GM10248 (cell line): ENCODE results near the gene HGS.

Experiments used
- CTCF ChIA-PET: fragments of 300-600 bp; sonication (Branson Sonifier 250); formaldehyde crosslinking; extraction: SDS; loops from one replicate; lab custom pipeline; 2021; ENCODE audit warnings: antibody characterized with exemption; lab: Yijun Ruan, JAX
- POLR2A ChIA-PET: fragments of 350-650 bp; sonication (Branson Sonifier 250); formaldehyde crosslinking; extraction: SDS; loops from one replicate; lab custom pipeline; 2020; ENCODE audit warnings: antibody characterized with exemption; lab: Yijun Ruan, JAX
- DNase-seq: peaks from one replicate; pipeline ENCODE4 v3.0.0; 2012; ENCODE audit errors: extremely low spot score
- CTCF ChIP-seq: IDR thresholded peaks from 2 replicates; pipeline ENCODE4 v1.5.1; 2012; ENCODE audit warnings: mild to moderate bottlenecking, low read depth; ENCODE audit errors: extremely low read depth, missing control alignments, control extremely low read depth

The HGS gene

DNA sequence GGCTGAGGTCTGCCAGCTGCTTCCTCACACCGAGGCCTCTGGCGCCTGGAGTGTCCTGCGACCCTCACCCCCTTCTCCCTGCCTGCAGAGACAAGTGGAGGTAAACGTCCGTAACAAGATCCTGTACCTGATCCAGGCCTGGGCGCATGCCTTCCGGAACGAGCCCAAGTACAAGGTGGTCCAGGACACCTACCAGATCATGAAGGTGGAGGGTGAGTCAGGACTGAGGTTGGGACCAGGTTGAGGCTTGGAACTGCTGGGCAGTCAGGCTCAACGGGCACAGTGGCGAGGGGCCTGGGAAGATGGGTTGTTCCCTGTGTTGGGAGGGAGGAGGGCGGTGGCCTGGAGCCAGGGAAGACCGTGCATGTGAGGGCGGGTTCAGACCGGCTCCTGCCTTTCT lies 4.8 kb downstream of the HGS start:
- DNase-seq = no peak
- CTCF ChIA-PET = interaction anchor here (2.6 kb wide), 1 partner anchor 12 kb away, joined by 7 read pairs; no protein-coding TSS in a partner anchor
- POLR2A ChIA-PET = no interaction called here
- TF ChIP-seq CTCF = no peak

- no peak for TF ChIP-seq CTCF
- CTCF ChIA-PET = interaction anchor here (1.4 kb wide), 1 partner anchor 11 kb away, joined by 3 read pairs; no protein-coding TSS in a partner anchor
- POLR2A ChIA-PET = no interaction called here
- no peak for DNase-seq
Measured at GRCh38 chr17:81690066-81690465, 6.3 kb downstream of the HGS start.

DNA sequence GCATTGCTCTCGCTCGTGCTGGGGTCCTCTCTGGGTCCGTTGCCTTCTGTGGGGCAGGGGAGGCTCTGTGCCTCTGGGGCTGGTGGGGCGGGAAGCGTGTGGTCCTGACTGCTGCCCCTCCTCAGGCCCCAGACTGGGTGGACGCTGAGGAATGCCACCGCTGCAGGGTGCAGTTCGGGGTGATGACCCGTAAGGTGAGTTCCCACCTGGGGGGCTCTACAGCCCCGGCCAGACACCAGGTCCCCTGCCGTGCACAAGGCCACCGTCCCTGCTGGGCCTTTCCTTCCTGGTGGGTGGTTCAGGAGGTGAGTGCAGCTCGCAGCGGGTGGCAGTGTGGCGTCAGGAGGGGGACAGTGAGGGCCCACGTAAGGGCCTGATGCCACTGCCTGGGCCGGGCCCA lies 6.7 kb downstream of the HGS start:
- POLR2A ChIA-PET = no interaction called here
- CTCF ChIA-PET = interaction anchor here (1.4 kb wide), 1 partner anchor 11 kb away, joined by 3 read pairs; no protein-coding TSS in a partner anchor
- no peak for TF ChIP-seq CTCF
- DNase-seq = no peak

DNA sequence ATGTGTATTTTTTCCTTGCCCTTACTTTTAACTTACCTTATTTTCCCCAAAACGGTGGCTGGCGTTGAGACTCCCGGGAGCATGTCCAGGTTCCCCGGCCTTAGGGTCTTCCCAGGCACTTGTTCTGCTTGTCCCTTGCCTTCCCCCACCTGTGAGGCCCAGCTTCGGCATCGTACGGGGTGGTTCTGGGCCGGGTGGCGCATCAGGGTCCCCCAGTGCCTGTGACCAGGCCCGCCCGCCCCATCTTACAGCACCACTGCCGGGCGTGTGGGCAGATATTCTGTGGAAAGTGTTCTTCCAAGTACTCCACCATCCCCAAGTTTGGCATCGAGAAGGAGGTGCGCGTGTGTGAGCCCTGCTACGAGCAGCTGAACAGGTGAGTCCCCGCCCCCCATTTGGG lies 7.4 kb downstream of the HGS start:
- TF ChIP-seq CTCF = no peak
- POLR2A ChIA-PET = no interaction called here
- DNase-seq = no peak
- CTCF ChIA-PET = interaction anchor here (0.7 to 1.4 kb wide), 2 partner anchors 10 to 12 kb away, joined by 3 read pairs; partner anchors contain the start of gene MRPL12

DNA sequence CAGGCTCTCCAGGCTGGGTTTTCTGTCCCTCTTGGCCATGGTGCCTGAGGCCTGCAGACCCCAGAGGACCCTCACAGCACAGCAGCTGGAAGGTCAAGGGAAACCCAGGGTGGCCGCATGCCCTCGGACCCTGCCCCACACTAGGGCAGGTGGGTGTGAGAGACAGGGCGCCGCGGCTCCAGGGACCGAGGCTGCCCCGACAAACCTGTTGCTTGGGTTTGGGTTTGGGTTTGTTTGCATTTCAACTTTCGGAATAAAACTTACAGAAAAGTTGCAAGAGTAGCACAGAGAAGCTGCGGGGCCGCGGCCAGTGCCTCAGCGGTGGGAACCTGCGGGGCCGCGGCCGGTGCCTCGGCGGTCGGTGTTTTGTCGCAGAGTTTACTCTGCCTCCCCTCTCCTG lies 7.8 kb downstream of the HGS start:
- TF ChIP-seq CTCF = no peak
- POLR2A ChIA-PET = no interaction called here
- no peak for DNase-seq
- CTCF ChIA-PET = interaction anchor here (0.7 kb wide), 1 partner anchor 11 kb away, joined by 3 read pairs; the partner anchor contains the start of gene MRPL12

DNA sequence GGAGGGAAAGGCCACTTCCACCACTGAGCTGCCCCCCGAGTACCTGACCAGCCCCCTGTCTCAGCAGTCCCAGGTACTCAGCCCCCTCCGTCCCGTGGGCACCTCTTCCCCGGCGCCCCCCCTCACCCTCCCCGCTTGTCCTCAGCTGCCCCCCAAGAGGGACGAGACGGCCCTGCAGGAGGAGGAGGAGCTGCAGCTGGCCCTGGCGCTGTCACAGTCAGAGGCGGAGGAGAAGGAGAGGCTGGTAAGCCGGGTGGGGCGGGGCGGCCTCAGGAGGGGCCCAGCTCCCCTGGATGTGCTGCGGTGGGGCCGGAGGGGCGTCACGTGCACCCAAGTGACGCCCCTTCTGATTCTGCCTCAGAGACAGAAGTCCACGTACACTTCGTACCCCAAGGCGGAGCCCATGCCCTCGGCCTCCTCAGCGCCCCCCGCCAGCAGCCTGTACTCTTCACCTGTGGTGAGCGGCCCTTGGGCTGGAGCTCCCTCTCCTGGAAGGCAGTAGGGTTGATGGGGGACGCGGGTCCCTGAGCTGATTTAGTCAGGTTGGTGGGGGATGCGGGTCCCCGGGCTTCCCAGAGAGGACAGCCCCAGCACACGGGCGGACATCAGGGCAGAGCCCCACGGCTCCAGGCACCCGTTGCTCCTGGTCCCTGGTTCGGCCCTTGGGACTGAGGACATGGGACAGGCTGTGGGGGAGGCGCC lies 9.8 kb downstream of the HGS start:
- no peak for TF ChIP-seq CTCF
- CTCF ChIA-PET = interaction anchor here (1.5 kb wide), 1 partner anchor 9 kb away, joined by 4 read pairs; the partner anchor contains the start of gene MRPL12
- POLR2A ChIA-PET = interaction anchor here (1.0 kb wide), 1 partner anchor 16 kb away, joined by 3 read pairs; no protein-coding TSS in a partner anchor
- no peak for DNase-seq
